ENCODE data around the gene LSR. TPM values are rescaled to one million over a fixed set of nuclear protein-coding genes. Genes with fewer than 3 reads are reported as not detected.

LSR gene
- total RNA-seq, 2 donors from 2014 or later, result 67.5 to 80.1 TPM

DNA sequence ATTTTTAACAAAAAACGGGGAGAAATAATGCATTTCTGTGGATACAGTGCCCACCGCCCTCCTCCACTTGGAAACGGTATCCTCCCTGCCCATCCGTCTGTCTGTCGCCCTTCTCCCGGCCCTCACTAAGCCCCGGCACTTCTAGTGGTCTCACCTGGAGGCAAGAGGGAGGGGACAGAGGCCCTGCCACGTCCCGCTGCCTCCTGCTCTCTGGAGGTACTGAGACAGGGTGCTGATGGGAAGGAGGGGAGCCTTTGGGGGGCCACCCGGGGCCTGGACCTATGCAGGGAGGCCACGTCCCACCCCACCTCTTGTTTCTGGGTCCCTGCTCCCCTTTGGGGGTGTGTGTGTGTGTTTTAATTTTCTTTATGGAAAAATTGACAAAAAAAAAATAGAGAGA lies 30.6 kb downstream of the LSR start:
- Histone ChIP-seq H3K27ac (no peak overlapping the region), H3K9me3 (no peaks in the 10 kb centered on the region), H3K4me3 (no peak overlapping the region), H3K36me3 (replicated peaks in 1 of 2; ENCODE audit: insufficient read depth in 1 of 2, low read depth in 2 of 2) (no peaks in the 10 kb centered on the region), H3K27me3 (no peaks in the 10 kb centered on the region), H3K4me1 (peaks cover 44% of the 10 kb centered on the region)
- WGBS, 2 donors, result 84 to 97% methylated on average over 9 to 11 of the region's 11 CpGs
- intact Hi-C loops (cut with DNase I), result no loop called here
- TF ChIP-seq CTCF (IDR thresholded peaks at IDR 0.05) (no peak), POLR2A (IDR thresholded peaks at IDR 0.05) (no peak)
- ATAC-seq (no peak), DNase-seq (no peak)

DNA sequence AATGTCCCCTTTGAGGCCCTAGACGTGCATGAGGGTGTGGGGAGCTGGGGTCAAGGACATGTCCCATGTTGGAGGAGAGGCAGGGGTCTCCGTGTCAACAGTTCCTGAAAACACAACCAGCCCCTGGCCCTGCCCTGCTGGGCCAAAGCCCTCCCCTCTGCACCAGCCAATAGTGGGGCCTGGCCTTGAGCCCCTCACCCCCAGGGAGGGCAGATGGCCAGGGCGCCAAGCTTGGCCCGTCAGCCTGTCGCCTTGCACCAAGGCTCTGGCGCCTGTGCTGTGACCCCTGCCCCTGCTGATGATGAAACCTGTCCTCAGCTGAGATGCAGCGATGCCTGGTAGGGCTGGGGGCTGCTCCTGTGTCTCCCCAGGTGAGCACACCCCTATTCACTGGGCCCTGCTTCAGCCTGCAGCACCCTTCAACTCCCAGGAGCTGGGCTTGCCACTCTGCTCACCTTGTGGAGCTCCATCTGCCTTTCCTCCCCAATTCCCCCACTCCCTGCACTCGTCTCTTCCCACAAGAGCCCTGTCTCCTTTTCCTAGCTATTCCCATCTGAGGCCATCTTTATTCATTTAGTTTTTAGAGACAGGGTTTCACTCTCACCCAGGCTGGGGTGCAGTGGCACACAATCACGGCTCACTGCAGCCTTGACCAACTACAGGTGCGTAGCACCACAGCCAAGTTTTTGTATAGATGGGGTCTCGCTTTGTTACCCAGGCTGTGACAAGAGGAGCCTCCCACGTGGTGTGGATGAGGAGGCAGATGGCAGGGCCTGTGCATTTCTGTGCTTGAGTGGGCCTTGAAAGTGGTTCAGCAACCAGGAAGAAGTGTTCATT lies 31.4 kb downstream of the LSR start:
- ATAC-seq (no peak), DNase-seq (no peak)
- no peaks in the 10 kb centered on the region for H3K36me3 ChIP-seq (replicated peaks in 1 of 2; ENCODE audit: insufficient read depth in 1 of 2, low read depth in 2 of 2)
- H3K4me1 ChIP-seq, result peaks cover 44% of the 10 kb centered on the region
- no peaks in the 10 kb centered on the region for H3K9me3 ChIP-seq
- 62 to 70% methylated on average over 6 to 12 of the region's 12 CpGs for WGBS, 2 donors
- H3K27ac ChIP-seq, result no peak overlapping the region
- intact Hi-C loops (cut with DNase I), result no loop called here
- H3K27me3 ChIP-seq, result no peaks in the 10 kb centered on the region
- H3K4me3 ChIP-seq, result no peak overlapping the region
- TF ChIP-seq CTCF (IDR thresholded peaks at IDR 0.05) (no peak), POLR2A (IDR thresholded peaks at IDR 0.05) (no peak)

DNA sequence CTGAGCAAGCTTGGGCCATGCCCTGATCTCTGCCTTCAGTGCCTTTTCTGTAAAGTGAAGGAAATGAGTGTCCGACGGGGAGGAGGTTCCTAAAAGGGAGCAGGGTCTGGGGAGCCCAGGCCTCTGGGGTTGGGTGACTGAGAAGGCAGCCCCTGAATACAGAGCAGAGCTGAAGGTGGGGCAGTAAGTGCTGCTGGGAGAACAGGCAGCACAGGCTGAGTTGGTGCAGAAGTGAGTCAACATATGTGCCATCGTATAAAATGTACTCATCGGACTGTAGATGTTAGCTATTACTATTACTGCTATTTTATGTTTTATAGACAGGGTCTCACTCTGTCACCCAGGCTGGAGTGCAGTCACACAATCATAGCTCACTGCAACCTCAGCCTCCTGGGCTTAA lies 32.5 kb downstream of the LSR start:
- no peak for TF ChIP-seq CTCF (IDR thresholded peaks at IDR 0.05)
- no peak for TF ChIP-seq POLR2A (IDR thresholded peaks at IDR 0.05)
- Histone ChIP-seq H3K27ac (peak overlapping the region in 1 of 4 donors; percentile 46), H3K27me3 (no peaks in the 10 kb centered on the region), H3K9me3 (no peaks in the 10 kb centered on the region), H3K4me3 (no peak overlapping the region), H3K4me1 (peaks cover 44% of the 10 kb centered on the region), H3K36me3 (replicated peaks in 1 of 2; ENCODE audit: insufficient read depth in 1 of 2, low read depth in 2 of 2) (no peaks in the 10 kb centered on the region)
- 72 to 75% methylated on average over 4 of the region's 4 CpGs for WGBS, 2 donors
- ATAC-seq (no peak), DNase-seq (no peak)
- intact Hi-C loops (cut with DNase I), result no loop called here

DNA sequence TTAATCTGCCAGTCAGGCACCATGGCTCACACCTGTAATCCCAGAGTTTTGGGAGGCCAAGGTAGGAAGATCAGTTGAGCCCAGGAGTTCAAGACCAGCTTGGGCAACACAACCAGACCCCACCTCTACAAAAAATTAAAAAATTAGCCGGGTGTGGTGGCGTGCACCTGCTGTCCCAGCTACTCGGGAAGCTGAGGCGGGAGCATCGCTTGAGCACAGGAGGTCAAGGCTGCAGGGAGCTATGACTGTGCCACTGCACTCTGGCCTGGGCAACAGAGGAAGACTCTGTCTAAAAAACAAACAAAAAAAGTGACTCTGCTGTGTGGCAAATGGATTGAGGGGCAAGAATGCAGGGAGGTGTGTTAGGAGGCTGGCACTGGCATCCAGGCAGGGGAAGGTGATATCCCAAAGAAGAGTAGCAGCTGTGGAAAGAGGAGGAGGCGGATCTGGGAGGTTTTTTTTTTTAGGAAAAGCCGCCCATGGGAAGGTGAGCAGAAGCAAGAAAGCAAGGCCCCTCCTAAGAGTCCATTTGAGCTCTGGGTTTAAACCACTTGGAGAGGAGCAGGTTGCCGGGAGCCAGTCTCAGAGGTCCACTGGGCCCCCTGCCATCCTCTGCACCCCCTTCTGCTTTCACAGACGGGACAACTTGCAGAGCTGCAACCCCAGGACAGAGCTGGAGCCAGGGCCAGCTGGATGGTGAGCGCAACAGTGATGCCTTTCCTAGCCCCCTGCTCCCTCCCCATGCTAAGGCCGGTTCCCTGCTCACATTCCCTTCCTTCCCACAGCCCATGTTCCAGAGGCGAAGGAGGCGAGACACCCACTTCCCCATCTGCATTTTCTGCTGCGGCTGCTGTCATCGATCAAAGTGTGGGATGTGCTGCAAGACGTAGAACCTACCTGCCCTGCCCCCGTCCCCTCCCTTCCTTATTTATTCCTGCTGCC lies 35.6 kb downstream of the LSR start:
- Histone ChIP-seq H3K4me3 (no peak overlapping the region), H3K36me3 (replicated peaks in 1 of 2; ENCODE audit: insufficient read depth in 1 of 2, low read depth in 2 of 2) (no peaks in the 10 kb centered on the region), H3K27ac (no peak overlapping the region), H3K4me1 (peaks cover 44% of the 10 kb centered on the region), H3K9me3 (no peaks in the 10 kb centered on the region), H3K27me3 (no peaks in the 10 kb centered on the region)
- 76 to 86% methylated on average over 17 of the region's 17 CpGs for whole genome bisulfite sequencing, 2 donors
- ATAC-seq (no peak), DNase-seq (no peak)
- TF ChIP-seq POLR2A (IDR thresholded peaks at IDR 0.05) (peak in 1 of 3 donors; percentile 12), CTCF (IDR thresholded peaks at IDR 0.05) (no peak)
- intact Hi-C loops (cut with DNase I), result no loop called here

Data from body of pancreas (tissue), 4 donors.